DMS53 treated with DMSO at 0.1 percent for 48 hours (cell line): ENCODE data around the gene ZC3H7B.
"Not testable (repeated sequence)": the region's sequence is repeated elsewhere in the genome, so short reads cannot be mapped to it uniquely, and the experiment has no call there.

Experiments used
- DNase-seq: peaks from one replicate; lab custom pipeline; 2025; ENCODE audit not compliant: unreplicated experiment; lab: John Stamatoyannopoulos, UW

The ZC3H7B gene

DNA sequence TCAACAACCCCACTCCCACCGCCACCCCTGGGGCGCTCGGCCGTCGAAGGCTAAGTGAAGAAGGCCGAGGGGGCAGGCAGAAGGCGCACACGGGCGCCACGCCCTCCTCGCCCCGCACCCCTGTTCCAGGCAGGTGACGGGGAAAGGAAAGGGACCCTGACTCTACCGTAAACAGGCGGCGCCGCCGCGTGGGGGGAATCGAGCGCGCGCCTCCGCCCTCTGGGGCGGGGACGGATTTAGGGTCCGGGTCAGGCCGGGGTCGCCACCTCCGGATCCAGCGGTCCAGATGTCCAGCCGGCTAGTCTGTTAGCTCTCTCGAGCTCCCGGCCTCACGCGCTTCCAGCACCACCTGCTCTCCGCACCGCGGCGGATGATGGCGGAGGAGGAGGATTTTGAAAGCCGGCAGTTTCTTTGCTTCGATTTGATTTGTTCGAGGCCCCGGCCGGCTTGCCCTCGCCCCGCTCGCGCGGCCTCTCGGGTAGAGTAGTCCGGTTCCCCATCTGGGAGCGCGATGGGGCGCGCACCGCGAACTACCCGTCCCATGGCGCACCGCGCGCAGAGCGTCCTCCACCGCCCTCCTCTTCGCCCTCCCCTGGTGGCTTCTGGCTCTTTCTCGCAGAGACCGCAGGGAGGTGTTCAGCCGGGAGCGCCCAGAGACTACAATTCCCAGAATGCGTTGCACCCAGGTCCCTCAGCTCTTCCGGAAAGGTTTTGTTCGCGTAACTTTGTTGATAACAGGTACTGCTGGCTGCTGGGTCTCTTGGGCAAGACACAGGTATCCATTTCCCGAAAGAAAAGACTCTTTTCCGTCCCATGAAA, 15.3 kb upstream of the ZC3H7B start, which contains the start of gene RANGAP1:
TSS of gene RANGAP1 (minus strand) at position 368 of the 819 bp plus-strand sequence. CDS start 5,143 bp downstream, outside the sequence.
- DNase-seq = peak; percentile 95

DNA sequence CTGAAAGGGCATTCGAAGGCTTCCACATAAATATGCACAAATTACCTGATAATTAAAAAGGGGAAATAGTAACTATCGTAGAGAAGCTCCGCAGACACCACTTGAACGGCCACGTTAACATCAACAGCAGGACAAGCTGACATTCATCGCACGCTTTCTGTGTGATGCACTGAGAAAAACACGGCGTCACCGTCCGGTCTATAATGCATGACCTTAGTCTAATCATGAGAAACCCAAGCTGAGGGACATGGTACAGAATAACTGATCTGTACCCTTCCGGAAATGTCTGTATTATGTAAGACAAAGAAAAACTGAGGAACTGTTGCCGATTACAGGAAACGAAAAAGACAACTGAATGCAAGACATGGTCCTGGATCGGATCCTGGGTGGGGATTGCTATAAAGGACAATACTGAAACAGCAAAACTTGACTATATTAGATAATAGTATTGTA, 14.7 kb upstream of the ZC3H7B start:
- peak; percentile 62 for DNase-seq

GRCh38 chr22:41288245-41288946, 12.9 kb upstream of the ZC3H7B start:
- peak; percentile 90 for DNase-seq

DNA sequence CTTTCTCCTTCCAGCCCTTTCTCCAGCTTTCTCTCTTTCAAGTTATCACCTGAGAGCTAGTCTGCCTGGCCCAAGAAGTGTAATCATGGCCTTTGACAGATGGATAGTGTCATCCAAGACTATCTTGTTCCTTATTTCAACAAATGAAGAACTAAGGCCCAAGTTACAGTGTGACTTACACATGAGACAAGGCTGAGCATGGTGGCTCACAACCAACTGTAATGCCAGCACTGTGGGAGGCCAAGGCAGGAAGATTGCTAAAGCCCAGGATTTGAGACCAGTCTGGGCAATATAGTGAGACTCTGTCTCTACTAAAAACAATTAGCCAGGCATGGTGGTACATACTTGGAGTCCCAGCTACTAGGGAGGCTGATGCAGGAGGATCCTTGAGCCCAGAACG, 11.7 kb upstream of the ZC3H7B start:
- no peak for DNase-seq

- DNase-seq = no peak
These were observed 10.8 kb upstream of the ZC3H7B start for GRCh38 chr22:41290262-41291221.

- not testable (repeated sequence) for DNase-seq
These were observed 6.5 kb upstream of the ZC3H7B start for GRCh38 chr22:41294816-41295215.

DNA sequence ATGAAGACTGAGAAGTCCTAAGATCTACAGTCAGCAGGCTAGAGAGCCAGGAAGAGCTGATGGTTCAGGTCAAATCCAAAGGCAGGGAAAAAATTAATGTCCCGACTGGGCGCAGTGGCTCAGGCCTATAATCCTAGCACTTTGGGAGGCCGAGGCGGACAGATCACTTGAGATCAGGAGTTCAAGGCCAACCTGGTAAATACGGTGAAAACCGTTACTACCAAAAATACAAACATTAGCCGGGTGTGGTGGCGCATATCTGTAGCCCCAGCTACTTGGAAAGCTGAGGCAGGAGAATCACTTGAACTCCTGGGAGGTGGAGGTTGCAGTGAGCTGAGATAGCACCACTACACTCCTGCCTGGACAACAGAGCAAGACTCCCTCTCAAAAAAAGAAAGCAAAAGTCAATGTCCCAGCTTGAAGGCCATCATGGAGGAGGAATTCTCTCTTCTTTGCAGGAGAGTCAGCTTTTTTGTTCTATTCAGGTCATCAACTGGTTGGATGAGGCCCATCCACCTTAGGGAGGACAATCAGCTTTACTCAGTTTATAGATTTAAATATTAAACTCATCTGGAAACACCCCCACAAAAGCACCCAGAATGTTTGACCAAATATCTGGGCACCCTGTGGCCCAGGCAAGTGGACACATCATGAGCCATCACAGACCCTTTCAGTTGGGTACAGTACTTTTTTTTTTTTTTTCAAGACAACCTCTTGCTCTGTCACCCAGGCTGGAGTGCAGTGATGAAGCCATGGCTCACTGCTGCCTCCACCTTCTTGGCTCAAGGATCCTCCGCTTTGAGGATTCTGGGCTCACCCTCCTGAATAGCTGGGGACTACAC, 4.3 kb upstream of the ZC3H7B start:
- no peak for DNase-seq

- peak; percentile 3 for DNase-seq
These were observed 664 bp upstream of the ZC3H7B start for GRCh38 chr22:41300661-41301060.

GRCh38 chr22:41302021-41302767, 869 bp downstream of the ZC3H7B start:
- DNase-seq = no peak

DNA sequence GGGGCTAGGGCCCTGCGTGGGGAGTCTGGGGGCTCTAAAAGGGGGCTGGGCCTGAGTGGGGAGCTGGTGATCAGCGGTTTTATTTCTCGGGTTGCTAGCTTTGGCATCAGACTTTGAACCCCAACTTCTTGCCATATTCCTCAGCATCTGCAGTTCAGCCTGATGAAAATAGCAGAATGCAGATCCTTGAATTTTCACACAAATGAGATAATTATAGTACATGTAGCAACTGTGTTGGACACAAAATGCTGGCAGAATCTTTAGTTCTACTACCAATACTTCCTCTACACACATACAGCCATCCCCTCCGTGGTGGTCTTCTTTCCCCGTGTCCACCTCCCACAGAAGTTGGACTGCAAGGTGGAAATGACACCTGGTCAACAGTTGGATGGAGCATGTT, 1.5 kb downstream of the ZC3H7B start:
- DNase-seq = no peak

DNA sequence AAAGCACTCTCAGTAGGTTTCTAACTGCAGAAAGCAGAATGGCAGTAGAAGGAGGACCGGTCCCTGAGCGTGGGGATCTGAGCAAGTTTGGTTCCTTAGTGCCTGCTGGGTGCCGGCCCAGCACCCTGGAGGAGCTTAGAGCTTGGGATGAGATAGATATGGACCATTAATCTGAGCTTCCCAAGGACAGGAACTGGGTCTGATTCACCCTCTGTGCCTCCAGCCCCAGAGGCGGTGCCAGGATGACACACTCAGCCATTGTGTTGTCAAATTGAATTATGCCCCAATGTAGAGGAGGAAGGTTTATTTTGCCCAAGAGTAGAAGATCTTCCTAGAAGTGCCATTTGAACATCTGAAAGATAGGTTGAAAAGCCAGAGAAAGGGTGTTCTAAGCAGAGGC, 4.3 kb downstream of the ZC3H7B start:
- DNase-seq = no peak

GRCh38 chr22:41308054-41308453, 6.7 kb downstream of the ZC3H7B start:
- DNase-seq = no peak

DNA sequence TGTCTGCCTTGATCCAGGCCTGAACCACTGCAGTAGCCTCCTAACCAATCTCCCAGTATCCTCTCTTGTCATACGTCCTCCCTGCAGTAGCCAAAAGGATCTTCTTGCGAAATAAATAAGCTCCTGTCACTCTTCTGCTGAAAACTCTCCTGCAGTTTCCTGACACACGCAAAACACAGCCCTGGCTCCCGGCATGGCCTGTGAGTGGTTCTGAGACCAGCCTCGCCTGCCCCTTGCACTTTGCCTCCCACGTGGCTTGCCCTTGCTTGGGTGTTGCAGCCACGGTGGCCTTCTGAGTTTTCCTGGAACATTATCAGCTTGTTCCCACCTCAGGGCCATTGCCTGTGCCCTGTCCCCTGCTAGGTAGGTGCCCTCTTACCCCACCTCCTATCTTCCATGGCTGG, 7.2 kb downstream of the ZC3H7B start:
- DNase-seq = no peak

- no peak for DNase-seq
These were observed 9.0 kb downstream of the ZC3H7B start for GRCh38 chr22:41310336-41310735.

DNA sequence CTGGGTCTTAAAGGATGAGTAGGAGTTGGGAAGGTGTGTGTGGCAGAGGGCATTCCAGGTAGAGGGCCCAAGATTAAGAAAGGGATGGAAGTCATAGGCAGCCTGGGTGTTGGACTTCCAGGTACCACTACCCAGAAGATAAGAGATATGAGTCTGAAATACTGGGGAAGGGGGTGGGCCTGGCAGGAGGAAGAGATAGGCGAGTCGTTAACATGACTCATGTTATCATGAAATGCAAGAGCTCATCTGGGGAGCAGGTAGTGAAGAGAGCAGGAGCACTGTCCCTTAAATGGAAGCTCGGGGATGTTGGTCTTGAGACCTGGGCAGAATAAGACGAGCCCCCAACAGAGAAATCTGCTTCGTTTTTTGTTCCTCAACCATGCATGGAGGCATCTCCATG, 10.2 kb downstream of the ZC3H7B start:
- no peak for DNase-seq

DNA sequence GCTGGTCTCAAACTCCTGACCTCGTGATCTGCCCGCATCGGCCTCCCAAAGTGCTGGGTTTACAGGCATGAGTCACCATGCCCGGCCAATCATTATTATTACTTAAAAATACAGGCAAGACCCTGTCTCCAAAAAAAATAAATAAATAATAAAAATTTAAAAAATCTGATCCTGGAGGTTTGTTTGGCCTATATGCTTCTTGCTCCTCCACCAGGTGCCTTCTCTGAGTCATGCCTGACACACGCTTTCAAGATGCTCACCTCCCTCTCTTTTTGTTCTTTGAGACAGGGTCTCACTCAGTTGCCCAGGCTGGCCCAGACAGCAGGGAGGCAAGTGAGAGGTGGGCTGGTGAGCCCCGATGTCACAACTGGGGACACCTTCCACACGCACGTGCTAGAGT, 13.5 kb downstream of the ZC3H7B start:
- DNase-seq = no peak

- DNase-seq = no peak
These were observed 14.3 kb downstream of the ZC3H7B start for GRCh38 chr22:41315586-41315985.

GRCh38 chr22:41320416-41321240, 19.3 kb downstream of the ZC3H7B start:
- DNase-seq = no peak
